ENCODE measurements around the gene TNRC18. TPM values are rescaled to one million over a fixed set of nuclear protein-coding genes. Genes with fewer than 3 reads are reported as not detected.
"Not testable (repeated sequence)": the region's sequence is repeated elsewhere in the genome, so short reads cannot be mapped to it uniquely, and the experiment has no call there.

TNRC18 gene
- total RNA-seq, 2 donors from 2014 or later: 67.6 to 69.0 TPM

DNA sequence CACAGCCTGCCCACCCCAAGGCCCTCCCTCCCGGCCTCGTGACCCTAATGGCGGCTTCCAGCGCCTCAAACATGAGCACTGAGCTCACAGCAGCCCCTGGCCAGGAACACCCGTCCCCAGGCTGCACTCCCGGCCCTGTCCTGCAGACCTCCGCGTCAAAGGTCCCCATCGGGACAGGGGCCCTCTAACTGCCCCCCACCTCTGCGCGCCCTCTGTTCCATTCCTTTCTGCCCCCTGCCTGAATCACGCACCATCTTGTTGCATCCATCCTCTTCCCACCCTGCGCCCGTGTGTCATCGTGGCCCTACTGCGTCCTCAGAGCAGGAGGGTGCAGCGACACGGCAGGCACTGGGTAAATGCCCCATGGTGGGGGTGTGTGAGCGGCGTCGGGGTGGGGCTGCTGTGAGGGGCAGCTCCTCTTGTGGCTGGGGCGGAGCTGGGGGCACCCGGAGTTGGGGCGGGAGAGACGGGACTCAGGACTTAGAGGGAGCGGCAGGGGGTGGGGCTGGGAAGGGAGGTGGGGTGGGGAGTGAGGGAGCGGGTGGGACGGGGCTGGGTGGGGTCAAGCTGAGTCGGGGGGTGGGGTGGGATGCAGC is 127.5 kb downstream of the TNRC18 start:
- peak in 1 of 2 donors; percentile 11 for ATAC-seq (replicated peaks in 1 of 2)
- Mint-ChIP-seq H3K27me3 (ENCODE audit: low read depth) (peaks cover 9% of the 10 kb centered on the region), H3K4me1 (ENCODE audit: low read depth) (peaks cover 15% of the 10 kb centered on the region), H3K27ac (no peak overlapping the region), H3K36me3 (ENCODE audit: insufficient read depth in 2 of 2) (peaks cover 3% of the 10 kb centered on the region in 2 donors), H3K4me3 (peak overlapping the region; percentile 63 to 76), H3K9me3 (peaks cover 2 to 7% of the 10 kb centered on the region in 2 donors)
- peak; percentile 10 to 19 for DNase-seq

DNA sequence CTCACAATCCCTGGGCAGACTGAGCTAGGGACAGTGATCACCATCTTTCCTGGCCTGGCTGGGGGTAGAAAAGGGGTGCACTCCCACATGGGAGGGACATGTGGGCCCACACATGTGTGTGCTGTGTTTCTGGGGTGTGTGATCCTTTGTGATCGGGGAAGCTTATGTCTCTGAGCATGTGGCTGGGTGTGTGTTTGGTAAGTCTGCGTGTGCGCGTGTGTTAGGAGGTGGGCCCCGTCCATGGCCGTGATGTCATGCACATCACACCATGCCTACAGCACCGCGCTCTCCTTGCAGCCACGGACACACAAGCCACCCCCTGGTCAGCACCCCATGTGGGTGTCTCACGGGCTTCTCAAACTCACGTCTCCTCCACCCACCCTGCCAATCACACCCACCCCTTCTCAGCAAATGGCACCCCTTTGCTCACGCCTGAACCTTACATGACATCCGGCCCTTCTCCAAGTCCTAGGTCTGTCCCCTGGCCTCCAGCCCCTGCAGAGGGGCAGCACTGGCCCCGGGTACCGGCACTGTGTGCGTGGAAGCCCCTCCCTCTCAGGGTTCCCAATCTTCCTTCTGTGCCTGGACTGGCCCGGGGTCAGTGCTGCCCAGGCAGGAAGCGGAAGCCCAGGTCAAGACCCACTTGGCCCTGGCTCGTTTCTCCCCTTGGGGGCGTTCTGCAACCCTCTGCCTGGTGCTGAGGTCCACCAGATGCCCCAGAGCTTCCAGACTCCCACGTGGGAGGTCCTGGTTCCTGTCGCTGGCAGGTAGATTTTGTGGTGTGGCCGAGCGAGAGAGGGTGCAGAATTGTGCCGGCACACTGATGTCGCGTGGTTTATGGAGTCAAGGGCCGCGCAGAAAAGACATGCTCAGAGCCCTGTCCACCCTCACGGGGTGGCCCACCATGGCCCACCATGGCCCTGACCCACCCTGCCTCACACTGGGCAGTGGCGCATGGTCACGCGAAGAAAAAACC is 128.3 kb downstream of the TNRC18 start:
- ATAC-seq (replicated peaks in 1 of 2): no peak
- Mint-ChIP-seq H3K27me3 (ENCODE audit: low read depth) (peaks cover 9% of the 10 kb centered on the region), H3K4me3 (peak overlapping the region in 1 of 2 donors; percentile 76), H3K36me3 (ENCODE audit: insufficient read depth in 2 of 2) (peaks cover 3% of the 10 kb centered on the region in 2 donors), H3K4me1 (ENCODE audit: low read depth) (peaks cover 15% of the 10 kb centered on the region), H3K27ac (no peak overlapping the region), H3K9me3 (peaks cover 2 to 7% of the 10 kb centered on the region in 2 donors)
- DNase-seq: no peak

GRCh38 chr7:5294169-5294987 is 129.3 kb downstream of the TNRC18 start:
- Mint-ChIP-seq H3K27me3 (ENCODE audit: low read depth) (peaks cover 9% of the 10 kb centered on the region), H3K4me1 (ENCODE audit: low read depth) (peaks cover 15% of the 10 kb centered on the region), H3K9me3 (peaks cover 2 to 7% of the 10 kb centered on the region in 2 donors), H3K27ac (no peak overlapping the region), H3K4me3 (no peak overlapping the region), H3K36me3 (ENCODE audit: insufficient read depth in 2 of 2) (peaks cover 3% of the 10 kb centered on the region in 2 donors)
- no peak for DNase-seq
- no peak for ATAC-seq (replicated peaks in 1 of 2)

GRCh38 chr7:5291711-5292335 is 131.8 kb downstream of the TNRC18 start:
- not testable (repeated sequence) for H3K9me3 Mint-ChIP-seq; H3K4me1 Mint-ChIP-seq (ENCODE audit: low read depth); H3K36me3 Mint-ChIP-seq (ENCODE audit: insufficient read depth in 2 of 2); ATAC-seq (replicated peaks in 1 of 2); DNase-seq; H3K4me3 Mint-ChIP-seq; H3K27ac Mint-ChIP-seq; H3K27me3 Mint-ChIP-seq (ENCODE audit: low read depth)

GRCh38 chr7:5291301-5291700 is 132.3 kb downstream of the TNRC18 start:
- peaks cover 2 to 7% of the 10 kb centered on the region in 2 donors for H3K9me3 Mint-ChIP-seq
- H3K27ac Mint-ChIP-seq: no peak overlapping the region
- no peak for DNase-seq

DNA sequence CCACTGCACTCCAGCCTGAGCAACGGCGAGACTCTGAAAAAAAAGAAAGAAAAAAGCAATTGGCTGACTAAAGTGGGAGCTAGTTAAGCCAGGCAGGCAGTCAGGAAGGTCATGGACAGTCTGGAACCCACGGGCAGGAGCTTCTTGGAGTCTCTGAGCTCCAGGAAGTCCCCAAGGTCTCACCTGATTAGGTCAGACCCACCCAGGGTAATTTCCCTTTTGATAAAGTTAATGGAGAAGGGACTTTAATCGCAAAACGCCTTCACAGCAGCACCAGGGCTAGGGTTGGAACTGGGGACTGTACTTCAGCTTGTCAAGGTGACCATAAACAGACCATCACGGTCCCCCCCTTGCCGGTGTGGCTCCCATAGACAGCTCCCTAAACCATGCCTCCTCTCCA is 134.3 kb downstream of the TNRC18 start:
- no peak for ATAC-seq (replicated peaks in 1 of 2)
- peaks cover 3% of the 10 kb centered on the region for H3K27me3 Mint-ChIP-seq (ENCODE audit: low read depth)

More at GRCh38 chr7:5291301-5291700, 132.3 kb downstream of the TNRC18 start:
- Mint-ChIP-seq H3K36me3 (ENCODE audit: insufficient read depth in 2 of 2) (peaks cover 3% of the 10 kb centered on the region in 2 donors), H3K4me1 (ENCODE audit: low read depth) (peaks cover 6% of the 10 kb centered on the region), H3K27me3 (ENCODE audit: low read depth) (no peaks in the 10 kb centered on the region), H3K4me3 (no peak overlapping the region)
- no peak for ATAC-seq (replicated peaks in 1 of 2)

DNA sequence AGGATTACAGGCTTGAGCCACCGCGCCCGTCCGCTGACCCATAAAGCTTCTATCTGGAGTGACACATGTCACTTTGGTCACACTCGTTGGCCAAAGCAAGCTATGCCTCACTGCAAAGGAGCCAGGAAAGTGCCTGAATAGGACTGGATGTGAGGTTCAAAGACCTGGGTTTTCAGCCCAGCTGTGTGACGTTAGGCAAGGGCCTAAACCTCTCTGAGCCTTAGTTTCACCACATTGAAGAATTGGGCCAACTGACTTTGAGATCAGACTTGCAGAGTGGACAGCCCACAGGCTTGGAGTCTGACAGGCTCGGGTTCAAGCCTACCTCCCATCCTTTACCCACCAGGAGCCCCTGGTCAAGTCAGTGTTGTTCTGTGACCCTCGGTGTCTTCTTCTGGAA is 135.1 kb downstream of the TNRC18 start:
- not testable (repeated sequence) for DNase-seq; H3K27ac Mint-ChIP-seq; ATAC-seq (replicated peaks in 1 of 2); H3K9me3 Mint-ChIP-seq; H3K4me1 Mint-ChIP-seq (ENCODE audit: low read depth); H3K27me3 Mint-ChIP-seq (ENCODE audit: low read depth); H3K4me3 Mint-ChIP-seq; H3K36me3 Mint-ChIP-seq (ENCODE audit: insufficient read depth in 2 of 2)

More for the DNA sequence above, 134.3 kb downstream of the TNRC18 start:
- Mint-ChIP-seq H3K36me3 (ENCODE audit: insufficient read depth in 2 of 2) (no peaks in the 10 kb centered on the region), H3K9me3 (peaks cover 0 to 1% of the 10 kb centered on the region in 2 donors), H3K27ac (no peak overlapping the region), H3K4me1 (ENCODE audit: low read depth) (no peaks in the 10 kb centered on the region), H3K4me3 (no peak overlapping the region)
- DNase-seq: no peak

DNA sequence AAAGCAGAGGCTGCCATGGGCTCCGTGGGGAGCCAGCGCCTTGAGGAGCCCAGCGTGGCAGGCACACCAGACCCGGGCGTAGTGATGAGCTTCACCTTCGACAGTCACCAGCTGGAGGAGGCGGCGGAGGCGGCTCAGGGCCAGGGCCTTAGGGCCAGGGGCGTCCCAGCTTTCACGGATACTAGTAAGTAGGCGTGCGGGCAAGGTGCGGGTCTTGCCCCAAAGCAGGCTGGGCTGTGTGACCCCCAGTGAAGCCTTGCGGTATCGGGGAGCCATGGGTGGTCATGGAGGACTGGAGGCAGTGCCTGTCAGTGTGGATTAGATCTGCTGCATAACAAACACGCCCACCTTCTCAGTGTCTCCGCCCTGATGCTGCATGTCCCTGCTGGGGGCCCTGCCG is 135.8 kb downstream of the TNRC18 start:
- Mint-ChIP-seq H3K9me3 (no peaks in the 10 kb centered on the region), H3K36me3 (ENCODE audit: insufficient read depth in 2 of 2) (no peaks in the 10 kb centered on the region), H3K27ac (no peak overlapping the region), H3K27me3 (ENCODE audit: low read depth) (peaks cover 6% of the 10 kb centered on the region), H3K4me3 (no peak overlapping the region), H3K4me1 (ENCODE audit: low read depth) (no peaks in the 10 kb centered on the region)
- no peak for ATAC-seq (replicated peaks in 1 of 2)
- DNase-seq: no peak

- not testable (repeated sequence) for H3K27me3 Mint-ChIP-seq (ENCODE audit: low read depth); H3K36me3 Mint-ChIP-seq (ENCODE audit: insufficient read depth in 2 of 2); H3K4me3 Mint-ChIP-seq; DNase-seq; H3K4me1 Mint-ChIP-seq (ENCODE audit: low read depth); H3K27ac Mint-ChIP-seq; H3K9me3 Mint-ChIP-seq; ATAC-seq (replicated peaks in 1 of 2)
Observed at GRCh38 chr7:5287373-5287772, 136.3 kb downstream of the TNRC18 start.

DNA sequence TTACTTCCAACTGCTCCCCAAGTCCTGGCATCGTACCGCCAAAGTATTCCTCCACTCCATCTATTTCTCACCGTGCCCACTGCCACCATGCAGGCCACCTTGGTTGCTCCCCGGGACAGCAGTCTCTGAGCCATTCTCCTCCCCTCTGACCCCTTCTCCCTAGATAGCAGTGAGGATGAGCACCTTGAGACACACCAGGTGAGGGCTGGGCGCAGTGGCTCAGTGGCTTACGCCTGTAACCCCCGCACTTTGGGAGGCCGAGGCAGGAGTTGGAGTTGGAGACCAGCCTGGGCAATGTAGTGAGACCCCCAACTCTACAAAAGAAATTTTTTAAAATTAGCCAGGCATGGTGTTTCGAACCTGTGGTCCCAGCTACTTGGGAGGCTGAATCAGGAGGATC is 136.7 kb downstream of the TNRC18 start:
- Mint-ChIP-seq H3K4me1 (ENCODE audit: low read depth) (no peaks in the 10 kb centered on the region), H3K27ac (no peak overlapping the region), H3K4me3 (no peak overlapping the region), H3K9me3 (no peaks in the 10 kb centered on the region), H3K36me3 (ENCODE audit: insufficient read depth in 2 of 2) (no peaks in the 10 kb centered on the region), H3K27me3 (ENCODE audit: low read depth) (peaks cover 6% of the 10 kb centered on the region)
- DNase-seq: no peak
- ATAC-seq (replicated peaks in 1 of 2): no peak

- Mint-ChIP-seq H3K27ac (no peak overlapping the region), H3K4me1 (ENCODE audit: low read depth) (no peaks in the 10 kb centered on the region), H3K4me3 (peak overlapping the region in 1 of 2 donors; percentile 52), H3K27me3 (ENCODE audit: low read depth) (peaks cover 11% of the 10 kb centered on the region), H3K9me3 (no peaks in the 10 kb centered on the region), H3K36me3 (ENCODE audit: insufficient read depth in 2 of 2) (no peaks in the 10 kb centered on the region)
- DNase-seq: peak; percentile 14 to 31
- no peak for ATAC-seq (replicated peaks in 1 of 2)
Observed at GRCh38 chr7:5284304-5285281, 139.0 kb downstream of the TNRC18 start.
